ENCODE results near the gene DNAH17. TPM values are rescaled to one million over a fixed set of nuclear protein-coding genes. Genes with fewer than 3 reads are reported as not detected.

The DNAH17 gene
- polyA plus RNA-seq, 3 donors: 1.9 to 4.5 (median 2.4) TPM

GRCh38 chr17:78448356-78448993 is 128.7 kb downstream of the DNAH17 start:
- DNase-seq (ENCODE audit: extremely low read depth in 1 of 11, low read depth in 9 of 11, low spot score in 4 of 11): no peak

- DNase-seq (ENCODE audit: extremely low read depth in 1 of 11, low read depth in 9 of 11, low spot score in 4 of 11): no peak
Observed at GRCh38 chr17:78446833-78447232, 130.4 kb downstream of the DNAH17 start.

GRCh38 chr17:78444392-78444791 is 132.8 kb downstream of the DNAH17 start:
- no peak for DNase-seq (ENCODE audit: extremely low read depth in 1 of 11, low read depth in 9 of 11, low spot score in 4 of 11)

GRCh38 chr17:78442648-78443218 is 134.5 kb downstream of the DNAH17 start:
- DNase-seq (ENCODE audit: extremely low read depth in 1 of 11, low read depth in 9 of 11, low spot score in 4 of 11): no peak

GRCh38 chr17:78441271-78441971 is 135.8 kb downstream of the DNAH17 start:
- DNase-seq (ENCODE audit: extremely low read depth in 1 of 11, low read depth in 9 of 11, low spot score in 4 of 11): no peak

- DNase-seq (ENCODE audit: extremely low read depth in 1 of 11, low read depth in 9 of 11, low spot score in 4 of 11): no peak
Observed at GRCh38 chr17:78438694-78439325, 138.4 kb downstream of the DNAH17 start.

GRCh38 chr17:78438271-78438691 is 138.9 kb downstream of the DNAH17 start:
- no peak for DNase-seq (ENCODE audit: extremely low read depth in 1 of 11, low read depth in 9 of 11, low spot score in 4 of 11)

- DNase-seq (ENCODE audit: extremely low read depth in 1 of 11, low read depth in 9 of 11, low spot score in 4 of 11): no peak
Observed at GRCh38 chr17:78437508-78438169, 139.6 kb downstream of the DNAH17 start.

- DNase-seq (ENCODE audit: extremely low read depth in 1 of 11, low read depth in 9 of 11, low spot score in 4 of 11): no peak
Observed at GRCh38 chr17:78435330-78436005, 141.7 kb downstream of the DNAH17 start.

GRCh38 chr17:78434455-78435329 is 142.5 kb downstream of the DNAH17 start:
- DNase-seq (ENCODE audit: extremely low read depth in 1 of 11, low read depth in 9 of 11, low spot score in 4 of 11): no peak

- DNase-seq (ENCODE audit: extremely low read depth in 1 of 11, low read depth in 9 of 11, low spot score in 4 of 11): no peak
Observed at GRCh38 chr17:78433780-78434335, 143.3 kb downstream of the DNAH17 start.

- DNase-seq (ENCODE audit: extremely low read depth in 1 of 11, low read depth in 9 of 11, low spot score in 4 of 11): no peak
Observed at GRCh38 chr17:78433013-78433727, 144.0 kb downstream of the DNAH17 start.

GRCh38 chr17:78432226-78433012 is 144.8 kb downstream of the DNAH17 start:
- no peak for DNase-seq (ENCODE audit: extremely low read depth in 1 of 11, low read depth in 9 of 11, low spot score in 4 of 11)

- no peak for DNase-seq (ENCODE audit: extremely low read depth in 1 of 11, low read depth in 9 of 11, low spot score in 4 of 11)
Observed at GRCh38 chr17:78431692-78431958, 145.6 kb downstream of the DNAH17 start.

GRCh38 chr17:78430892-78431691 is 146.1 kb downstream of the DNAH17 start:
- no peak for DNase-seq (ENCODE audit: extremely low read depth in 1 of 11, low read depth in 9 of 11, low spot score in 4 of 11)

GRCh38 chr17:78429618-78429995 is 147.6 kb downstream of the DNAH17 start:
- DNase-seq (ENCODE audit: extremely low read depth in 1 of 11, low read depth in 9 of 11, low spot score in 4 of 11): no peak
